ENCODE results near the gene HMOX2.

Gene HMOX2, protein sequence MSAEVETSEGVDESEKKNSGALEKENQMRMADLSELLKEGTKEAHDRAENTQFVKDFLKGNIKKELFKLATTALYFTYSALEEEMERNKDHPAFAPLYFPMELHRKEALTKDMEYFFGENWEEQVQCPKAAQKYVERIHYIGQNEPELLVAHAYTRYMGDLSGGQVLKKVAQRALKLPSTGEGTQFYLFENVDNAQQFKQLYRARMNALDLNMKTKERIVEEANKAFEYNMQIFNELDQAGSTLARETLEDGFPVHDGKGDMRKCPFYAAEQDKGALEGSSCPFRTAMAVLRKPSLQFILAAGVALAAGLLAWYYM

GRCh38 chr16:4475880-4476788 is at the start of gene HMOX2:
Gene HMOX2, plus strand, starts transcription at chr16:4476398. Its CDS starts 29,127 bp downstream, at chr16:4505525.
- DNase-seq, result peak; percentile 91

DNA sequence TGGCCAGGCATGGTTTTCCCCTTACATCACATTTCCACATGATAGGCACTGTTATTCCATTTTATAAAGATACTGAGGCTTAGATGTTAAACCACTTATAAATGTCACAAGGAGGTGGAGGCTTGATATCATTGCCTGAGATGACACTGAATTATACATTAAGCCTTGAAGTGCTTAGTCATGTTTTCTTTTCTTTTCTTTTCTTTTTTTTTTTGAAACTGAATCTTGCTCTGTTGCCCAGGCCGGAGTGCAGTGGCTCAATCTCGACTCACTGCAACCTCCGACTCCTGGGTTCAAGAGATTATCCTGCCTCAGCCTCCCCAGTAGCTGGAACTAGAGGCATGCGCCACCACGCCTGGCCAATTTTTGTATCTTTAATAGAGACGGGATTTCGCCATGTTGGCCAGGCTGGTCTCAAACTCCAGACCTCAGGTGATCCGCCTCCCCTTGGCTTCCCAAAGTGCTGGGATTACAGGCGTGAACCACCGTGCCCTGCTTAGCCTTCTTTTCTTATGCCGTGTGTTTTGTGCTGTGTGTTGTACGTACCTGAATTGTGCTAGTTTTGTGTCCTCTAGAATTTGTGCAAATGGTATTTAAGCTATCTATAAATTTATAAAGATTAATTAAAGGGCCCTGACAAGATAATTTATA is 49.4 kb upstream of the HMOX2 start:
- no peak for DNase-seq

- DNase-seq, result no peak
Observed at GRCh38 chr16:4428500-4428899, 47.7 kb upstream of the HMOX2 start.

DNA sequence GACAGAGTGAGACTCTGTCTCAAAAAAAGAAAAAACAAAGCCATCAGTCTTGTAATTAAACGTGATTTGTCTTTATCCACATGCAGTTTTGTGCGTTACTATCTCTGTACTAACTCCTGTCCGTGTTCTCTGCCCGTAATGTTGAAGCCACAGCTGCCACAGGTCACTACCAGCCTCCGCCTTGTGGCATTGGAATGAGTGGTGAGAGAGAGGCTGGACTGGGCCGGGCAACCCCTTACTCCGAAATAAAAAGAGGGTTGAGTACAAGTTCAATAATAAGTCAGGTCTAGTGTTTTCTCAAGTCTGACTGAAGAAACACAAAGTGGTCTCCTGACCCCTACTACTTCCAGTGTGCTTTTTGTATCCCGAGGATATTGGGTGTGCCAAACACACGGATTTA is 45.2 kb upstream of the HMOX2 start:
- DNase-seq, result no peak

DNA sequence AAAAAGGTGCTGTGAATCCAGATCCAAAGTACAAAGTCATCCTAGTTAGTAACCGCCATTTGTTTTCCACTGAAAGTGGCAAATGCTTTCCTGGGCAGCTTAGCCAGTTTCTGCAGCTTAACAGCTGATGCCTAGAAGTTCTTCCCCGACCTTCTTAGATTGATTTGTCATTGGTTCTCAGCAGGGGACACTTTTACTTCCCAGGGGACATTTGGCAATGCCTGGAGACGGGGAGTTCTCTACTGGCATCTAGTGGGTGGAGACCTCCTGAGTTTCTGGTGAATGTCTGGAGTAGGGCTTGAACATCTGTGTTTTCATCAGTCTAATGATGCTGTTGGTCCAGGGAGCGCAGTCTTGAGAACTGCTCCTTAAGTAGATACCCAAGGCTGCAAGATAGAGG is 43.0 kb upstream of the HMOX2 start:
- no peak for DNase-seq

GRCh38 chr16:4433914-4434787 is 42.0 kb upstream of the HMOX2 start:
- DNase-seq, result no peak

- DNase-seq, result no peak
Observed at GRCh38 chr16:4435337-4436067, 40.7 kb upstream of the HMOX2 start.

GRCh38 chr16:4437366-4437765 is 38.8 kb upstream of the HMOX2 start:
- no peak for DNase-seq

GRCh38 chr16:4442371-4442770 is 33.8 kb upstream of the HMOX2 start:
- no peak for DNase-seq

DNA sequence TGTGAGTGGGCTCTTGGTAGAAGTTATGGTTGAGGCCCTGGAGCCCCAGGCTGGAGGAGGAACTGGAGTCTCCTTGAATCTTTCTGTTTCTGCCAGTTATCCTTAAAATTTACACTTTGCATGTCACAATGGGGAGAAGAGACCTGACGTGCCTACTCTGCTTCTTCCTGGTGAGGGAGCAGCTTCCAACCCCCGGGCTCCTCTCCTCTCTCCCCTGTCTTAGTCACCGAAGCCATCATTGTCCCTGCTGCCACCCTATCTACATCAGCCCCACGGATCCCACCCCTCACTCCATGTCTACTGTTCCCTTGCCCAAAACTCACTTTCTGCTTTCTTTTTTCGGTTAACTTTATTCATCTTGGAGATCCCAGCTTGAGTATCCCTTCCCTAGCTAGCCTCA is 32.9 kb upstream of the HMOX2 start:
- DNase-seq, result no peak

DNA sequence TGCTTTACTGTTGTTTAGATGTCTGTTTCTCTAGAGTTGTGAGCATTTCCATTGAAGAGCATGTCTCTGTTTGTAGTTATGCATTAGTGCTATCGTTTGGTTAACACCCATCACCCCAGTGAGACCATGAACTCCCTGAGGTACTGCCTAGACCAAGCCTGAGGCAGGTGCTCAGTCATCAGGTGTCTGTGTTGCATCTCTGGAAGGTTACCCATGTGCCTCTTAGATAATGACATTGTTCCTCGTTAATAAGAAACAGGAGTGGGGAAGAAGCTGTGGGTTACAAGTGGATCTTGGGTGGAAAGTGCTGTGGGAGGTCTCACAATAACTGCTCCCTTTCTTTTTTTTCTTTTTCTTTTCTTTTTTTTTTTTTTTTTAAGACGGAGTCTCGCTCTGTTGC is 32.2 kb upstream of the HMOX2 start:
- DNase-seq, result no peak

- DNase-seq, result no peak
Observed at GRCh38 chr16:4450430-4450829, 25.8 kb upstream of the HMOX2 start.

GRCh38 chr16:4450931-4451519 is 25.2 kb upstream of the HMOX2 start:
- no peak for DNase-seq

- DNase-seq, result no peak
Observed at GRCh38 chr16:4452674-4453073, 23.5 kb upstream of the HMOX2 start.

GRCh38 chr16:4454623-4455022 is 21.6 kb upstream of the HMOX2 start:
- DNase-seq, result no peak

DNA sequence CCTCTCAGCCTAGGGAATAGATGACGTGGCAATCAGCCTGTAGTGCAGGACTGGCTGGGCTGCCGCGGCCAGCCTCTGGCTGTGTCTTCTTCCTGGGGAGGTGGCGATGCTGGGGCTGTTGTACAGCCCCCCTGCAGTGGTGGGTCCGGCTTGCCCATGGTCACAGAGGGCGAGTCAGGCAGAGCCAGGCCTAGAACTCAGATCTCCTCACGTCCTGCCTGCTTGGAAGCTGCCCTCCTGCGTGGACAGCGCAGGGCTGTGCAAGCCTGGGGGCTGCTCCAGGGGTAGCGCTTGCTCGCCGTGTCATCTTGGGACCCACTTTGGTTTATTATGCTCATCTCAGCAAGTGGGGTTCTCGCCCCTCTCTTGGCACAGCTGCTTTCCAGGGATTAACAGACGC is 21.1 kb upstream of the HMOX2 start:
- no peak for DNase-seq

DNA sequence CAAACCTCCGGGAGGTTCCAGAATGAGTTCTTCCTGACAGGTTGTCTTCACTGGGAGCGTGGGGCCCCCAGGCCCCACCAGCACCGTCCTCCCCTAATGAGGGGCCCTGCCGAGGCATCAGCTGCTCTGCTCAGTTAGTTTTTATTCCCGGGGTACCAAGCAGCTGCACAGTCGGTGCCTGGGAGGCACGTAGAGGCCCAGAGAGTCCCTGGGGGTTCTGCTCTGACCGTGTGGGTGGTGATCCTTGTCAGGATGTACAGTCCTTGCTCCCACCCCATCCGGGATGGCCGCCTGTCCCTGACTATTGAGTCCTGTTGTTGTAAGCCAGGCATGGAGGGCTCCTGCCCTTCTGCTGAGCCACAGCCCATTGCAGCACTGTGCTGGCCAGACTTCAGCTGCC is 20.2 kb upstream of the HMOX2 start:
- no peak for DNase-seq

GRCh38 chr16:4460936-4461249 is 15.3 kb upstream of the HMOX2 start:
- DNase-seq, result no peak

DNA sequence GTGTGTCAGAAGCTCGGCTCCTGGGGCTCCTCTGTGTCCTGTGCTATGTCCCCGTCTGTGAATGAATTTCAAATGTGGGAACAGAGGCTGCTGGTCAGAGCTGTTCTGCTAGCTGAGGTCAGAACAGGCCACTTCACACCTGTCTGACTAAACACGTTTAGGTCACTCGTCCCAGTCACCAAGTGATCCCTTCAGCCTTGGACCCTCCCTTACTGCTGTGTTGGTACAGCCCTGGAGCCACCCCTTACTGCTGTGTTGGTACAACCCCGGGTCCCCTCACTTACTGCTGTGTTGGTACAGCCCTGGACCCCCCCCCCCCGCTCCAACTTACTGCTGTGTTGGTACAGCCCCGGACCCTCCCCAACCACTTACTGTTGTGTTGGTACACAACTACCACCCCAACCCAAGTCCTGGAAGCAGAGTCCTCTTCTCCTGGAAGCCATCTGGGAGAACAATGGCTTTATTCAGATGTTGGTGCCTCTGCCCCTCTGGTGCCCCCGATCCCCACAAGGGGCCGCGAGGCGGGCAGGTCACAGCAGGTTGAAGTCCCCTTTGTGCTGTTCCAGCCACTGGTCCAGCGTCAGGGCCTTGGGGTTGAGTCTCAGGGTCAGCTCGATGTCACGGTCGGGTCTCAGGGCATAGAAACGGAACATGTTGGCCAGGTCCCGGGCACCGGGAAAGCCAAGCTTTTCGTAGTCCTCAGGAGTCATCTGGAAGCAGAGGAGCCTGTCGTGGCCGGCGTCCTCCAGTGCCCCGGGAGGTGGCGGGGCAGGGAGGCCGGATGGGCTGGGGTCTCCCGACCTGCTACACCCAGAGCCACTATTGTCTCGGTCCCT is 14.7 kb upstream of the HMOX2 start:
- no peak for DNase-seq

DNA sequence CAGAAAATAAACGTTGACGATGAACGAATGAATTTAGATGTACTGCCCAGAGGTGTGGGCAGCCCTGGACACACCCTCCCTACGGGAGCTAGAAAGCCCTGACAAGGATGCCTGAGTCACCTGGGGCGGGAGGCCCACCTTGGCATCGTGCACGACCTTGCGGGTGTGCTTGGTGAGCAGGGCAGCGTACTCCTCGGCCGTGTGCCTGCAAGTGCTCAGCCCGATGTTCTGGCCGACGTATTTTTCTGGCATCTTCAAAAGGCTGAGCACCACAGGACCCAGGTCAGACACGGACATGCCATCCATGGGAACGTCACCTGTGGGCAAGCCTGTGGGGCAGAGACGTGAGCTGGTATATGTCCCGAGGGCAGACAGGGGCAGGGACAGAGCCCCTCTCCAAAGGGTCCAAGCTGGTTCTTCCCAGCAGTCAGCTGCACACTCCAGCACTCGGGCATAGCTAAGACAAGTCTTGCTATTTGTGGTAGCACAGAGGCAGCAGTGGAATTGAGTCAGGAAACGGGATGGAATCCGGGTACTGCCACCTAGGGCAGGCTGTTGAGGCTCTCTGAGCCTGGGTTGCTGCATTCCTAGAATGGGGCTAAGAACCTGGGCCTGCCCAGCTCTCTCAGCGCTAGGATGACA is 12.6 kb upstream of the HMOX2 start:
- DNase-seq, result no peak

Measured in activated T-cell treated with anti-CD3 and anti-CD28 coated beads for 4 hours (primary cell).